ENCODE measurements around the gene RPS19.

DNA sequence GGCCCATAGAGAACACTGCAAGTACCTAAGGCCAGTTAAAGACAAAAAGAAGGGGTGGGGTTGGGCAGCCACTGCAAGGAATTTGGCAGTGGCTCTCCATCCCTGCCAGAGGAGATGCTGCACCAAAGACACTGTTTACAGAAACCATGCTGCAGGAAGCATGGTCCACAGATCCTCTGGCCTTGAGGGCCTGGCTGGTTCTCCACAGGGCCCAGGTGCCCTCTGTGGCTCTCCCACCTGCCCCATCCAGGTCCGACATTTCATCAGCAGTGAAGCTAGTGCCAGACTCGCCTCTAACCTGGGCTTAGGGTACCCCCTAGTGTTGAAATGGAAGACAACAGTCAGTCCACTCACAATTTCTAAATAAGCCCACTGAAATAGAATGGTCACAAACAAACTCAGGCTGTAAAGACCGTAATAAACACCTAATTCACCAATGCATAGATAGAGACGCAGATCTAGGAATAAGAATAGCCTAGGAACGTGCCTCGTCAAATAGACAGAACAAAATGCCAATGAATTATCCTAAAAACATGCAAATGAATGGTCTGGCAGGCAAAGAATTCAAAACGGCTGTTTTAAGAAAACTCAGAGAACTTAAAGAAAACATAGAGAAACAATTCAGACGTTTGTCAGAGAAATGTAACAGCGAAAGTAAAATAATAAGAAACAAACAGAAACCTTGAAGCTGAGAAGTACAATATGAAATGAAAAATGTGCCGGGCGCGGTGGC lies 38.9 kb upstream of the RPS19 start:
- TF ChIP-seq CTCF (conservative IDR thresholded peaks at IDR 0.05; ENCODE audit: low read depth, low read length) (peak; percentile 83), EZH2 (IDR thresholded peaks at IDR 0.05; ENCODE audit: low read length, unreplicated experiment) (no peak), EZH2phosphoT487 (IDR thresholded peaks at IDR 0.05; ENCODE audit: borderline replicate concordance, low read length) (no peak)

Data from PC-3 (cell line).